ENCODE data around the gene CDC42BPG.

The CDC42BPG gene

GRCh38 chr11:64777449-64778222, 66.8 kb downstream of the CDC42BPG start:
- in situ Hi-C loops (cut with MboI; ENCODE audit: low pct_unique_long_range_greater_than_20kb, low sequenced_read_pairs), result no loop called here
- peak; percentile 70 for DNase-seq

GRCh38 chr11:64776875-64777274, 67.6 kb downstream of the CDC42BPG start:
- in situ Hi-C loops (cut with MboI; ENCODE audit: low pct_unique_long_range_greater_than_20kb, low sequenced_read_pairs), result no loop called here
- no peak for DNase-seq

- no peak for DNase-seq
- in situ Hi-C loops (cut with MboI; ENCODE audit: low pct_unique_long_range_greater_than_20kb, low sequenced_read_pairs), result no loop called here
Observed at GRCh38 chr11:64776425-64776824, 68.0 kb downstream of the CDC42BPG start.

GRCh38 chr11:64774144-64774543, 70.3 kb downstream of the CDC42BPG start:
- DNase-seq, result no peak
- in situ Hi-C loops (cut with MboI; ENCODE audit: low pct_unique_long_range_greater_than_20kb, low sequenced_read_pairs), result no loop called here

Measured in KBM-7 (cell line).